ENCODE data around the gene SERTAD3.
"Not testable (repeated sequence)": the region's sequence is repeated elsewhere in the genome, so short reads cannot be mapped to it uniquely, and the experiment has no call there.

The SERTAD3 gene

DNA sequence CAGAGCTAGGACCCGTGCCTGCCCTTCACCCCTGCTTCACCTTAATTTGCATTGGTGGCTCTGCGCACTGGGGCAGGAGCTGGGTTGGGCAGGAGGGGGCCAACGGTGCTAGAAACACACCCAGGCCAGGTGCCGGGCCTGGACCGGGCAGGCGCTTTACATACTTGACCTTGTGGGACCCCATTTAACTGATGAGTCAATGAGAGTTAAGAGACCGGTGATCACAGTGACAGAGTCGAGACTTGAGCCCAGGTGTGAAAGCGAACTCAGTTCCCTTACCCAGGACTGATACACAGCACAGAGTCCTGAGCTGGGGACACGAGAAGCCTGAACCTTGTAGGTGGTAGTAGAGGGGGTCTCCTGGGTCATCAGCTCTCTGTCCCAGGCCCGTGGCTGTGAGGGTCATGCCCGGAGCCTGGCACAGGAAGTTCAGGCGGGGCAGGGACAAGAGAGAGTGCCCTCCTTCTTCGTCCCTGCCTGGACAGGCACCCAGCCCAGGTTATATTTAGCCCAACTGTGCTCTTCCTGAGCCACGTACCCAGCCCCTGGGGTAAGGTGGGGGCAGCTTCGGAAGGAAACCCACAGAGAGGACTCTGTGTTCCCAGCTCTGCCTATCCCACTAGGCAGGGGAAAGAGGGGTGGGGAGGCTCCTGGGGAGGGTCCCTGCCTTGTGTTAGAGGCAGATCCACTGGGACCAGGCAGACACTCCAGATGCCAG lies 32.9 kb downstream of the SERTAD3 start:
- no peak for DNase-seq (ENCODE audit: low spot score)

DNA sequence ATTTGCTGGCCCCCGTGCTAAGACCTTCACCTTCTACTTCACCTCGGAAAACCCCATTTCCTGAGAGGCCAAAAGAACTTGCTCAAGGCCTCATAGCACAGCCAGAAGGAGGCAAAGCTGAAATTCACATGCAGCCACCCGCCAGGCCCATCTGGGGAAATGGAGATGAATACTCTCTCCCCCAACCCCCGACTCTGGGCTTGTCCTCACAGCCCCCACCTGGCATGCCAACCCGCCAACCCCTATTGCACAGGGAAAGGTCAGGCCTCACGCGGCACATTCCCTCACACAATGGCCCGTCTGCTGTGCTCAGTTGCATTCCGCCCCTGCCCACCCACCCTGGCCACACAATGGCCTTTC lies 34.1 kb downstream of the SERTAD3 start:
- no peak for DNase-seq (ENCODE audit: low spot score)

DNA sequence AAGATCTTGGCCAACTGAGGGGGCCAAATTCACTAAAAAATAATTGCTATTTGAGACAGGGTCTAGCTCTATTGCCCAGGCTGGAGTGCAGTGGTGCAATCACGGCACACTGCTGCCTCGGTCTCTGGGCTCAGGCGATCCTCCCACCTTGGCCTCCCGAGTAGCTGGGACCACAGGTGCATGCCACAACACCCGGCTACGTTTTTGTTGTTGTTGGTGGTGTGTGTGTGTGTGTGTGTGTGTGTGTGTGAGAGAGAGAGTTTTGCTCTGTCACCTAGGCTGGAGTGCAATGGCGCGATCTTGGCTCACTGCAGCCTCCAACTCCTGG lies 35.6 kb downstream of the SERTAD3 start:
- not testable (repeated sequence) for DNase-seq (ENCODE audit: low spot score)

DNA sequence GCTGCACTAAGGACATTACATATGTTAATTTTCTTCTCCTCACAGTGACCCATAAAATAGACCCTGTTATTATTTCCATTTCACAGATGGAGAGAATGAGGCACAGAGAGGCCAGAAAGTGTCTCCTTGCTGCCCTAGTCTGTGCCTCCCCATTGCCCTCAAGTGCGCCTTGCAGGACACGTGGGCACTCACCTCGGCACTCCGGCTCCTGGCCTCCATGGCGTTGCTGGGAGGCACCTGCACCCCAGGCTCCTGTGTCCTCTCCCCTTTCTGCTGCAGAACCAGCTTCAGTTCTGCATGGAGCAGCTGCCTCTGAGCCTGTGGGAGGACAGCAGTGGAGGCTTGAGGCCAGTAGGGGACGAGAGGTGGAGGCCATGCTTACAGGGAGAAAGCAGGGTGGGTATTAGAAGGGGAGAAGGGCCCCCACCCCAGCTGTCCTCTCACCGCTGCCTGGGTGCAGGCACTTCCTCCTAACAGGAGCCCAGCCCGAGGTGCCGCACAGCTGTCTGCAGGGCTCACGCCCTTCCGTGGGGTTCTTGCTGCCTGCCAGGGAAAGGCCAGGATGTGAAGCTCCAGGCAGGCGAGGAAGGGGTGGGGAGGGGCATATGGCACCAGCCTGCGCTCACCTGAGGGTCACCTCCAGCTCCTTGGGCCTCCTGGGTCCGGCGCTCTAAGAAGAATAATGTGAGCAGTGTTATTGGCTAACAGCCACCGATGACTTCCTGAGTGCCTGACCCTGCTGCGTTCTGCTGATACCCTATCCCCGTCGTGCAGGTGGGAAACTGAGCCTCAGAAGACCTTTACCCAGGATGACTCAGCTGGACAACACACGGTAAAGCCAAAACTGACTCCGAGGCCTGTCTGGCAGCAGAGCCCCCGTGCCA lies 36.2 kb downstream of the SERTAD3 start:
- peak; percentile 65 for DNase-seq (ENCODE audit: low spot score)

DNA sequence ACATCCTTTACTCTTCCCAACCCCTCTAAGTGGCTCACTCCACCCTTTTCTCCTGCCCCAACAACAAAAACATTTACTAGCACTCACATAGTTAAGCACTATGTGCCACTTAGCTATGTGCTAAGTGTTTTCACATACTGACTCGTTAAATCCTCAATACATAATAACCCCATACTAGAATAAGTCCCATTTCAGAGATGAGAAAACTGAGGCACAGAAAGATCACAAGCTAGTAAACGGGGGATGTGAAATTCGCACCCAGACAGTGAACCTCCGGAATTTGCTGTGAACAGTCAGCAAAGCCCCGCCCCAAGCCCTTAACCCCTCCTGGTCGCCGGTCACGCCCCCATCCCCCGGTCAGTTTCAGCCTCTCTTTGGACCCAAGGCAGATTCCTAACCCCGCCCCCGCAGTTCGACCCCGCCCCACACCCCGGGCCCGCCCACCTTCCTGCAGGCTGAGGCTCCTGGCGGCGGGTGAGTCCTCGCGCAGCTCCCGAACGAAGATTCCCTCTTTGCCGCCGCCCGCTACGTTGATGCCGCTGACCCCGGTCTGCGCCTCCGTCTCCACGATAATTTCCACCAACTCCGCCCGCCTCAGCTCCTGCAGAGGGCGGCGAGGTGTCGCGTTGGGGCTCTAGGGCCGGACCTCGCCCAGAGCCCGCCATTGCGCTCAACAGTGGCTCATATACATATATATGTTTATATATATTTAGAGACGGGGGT lies 40.7 kb downstream of the SERTAD3 start:
- DNase-seq (ENCODE audit: low spot score): peak; percentile 44

DNA sequence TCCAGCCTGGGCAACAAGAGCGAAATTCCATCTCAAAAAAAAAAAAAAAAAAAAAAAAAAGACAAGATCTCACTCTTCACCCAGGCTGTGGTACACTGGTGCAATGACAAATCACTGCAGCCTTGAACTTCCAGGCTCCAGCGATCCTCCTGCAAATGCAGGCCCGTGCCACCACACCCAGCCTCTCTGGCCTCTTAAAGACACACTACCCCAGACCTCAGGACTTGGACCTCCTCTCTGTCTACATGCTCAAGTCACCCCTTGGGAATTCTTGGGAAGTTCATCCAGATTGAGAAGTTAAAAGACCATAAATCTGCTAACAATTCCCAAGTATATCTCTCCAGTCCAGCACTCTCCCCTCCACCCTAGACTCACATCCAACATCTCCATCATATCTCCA lies 43.6 kb downstream of the SERTAD3 start:
- DNase-seq (ENCODE audit: low spot score): no peak

DNA sequence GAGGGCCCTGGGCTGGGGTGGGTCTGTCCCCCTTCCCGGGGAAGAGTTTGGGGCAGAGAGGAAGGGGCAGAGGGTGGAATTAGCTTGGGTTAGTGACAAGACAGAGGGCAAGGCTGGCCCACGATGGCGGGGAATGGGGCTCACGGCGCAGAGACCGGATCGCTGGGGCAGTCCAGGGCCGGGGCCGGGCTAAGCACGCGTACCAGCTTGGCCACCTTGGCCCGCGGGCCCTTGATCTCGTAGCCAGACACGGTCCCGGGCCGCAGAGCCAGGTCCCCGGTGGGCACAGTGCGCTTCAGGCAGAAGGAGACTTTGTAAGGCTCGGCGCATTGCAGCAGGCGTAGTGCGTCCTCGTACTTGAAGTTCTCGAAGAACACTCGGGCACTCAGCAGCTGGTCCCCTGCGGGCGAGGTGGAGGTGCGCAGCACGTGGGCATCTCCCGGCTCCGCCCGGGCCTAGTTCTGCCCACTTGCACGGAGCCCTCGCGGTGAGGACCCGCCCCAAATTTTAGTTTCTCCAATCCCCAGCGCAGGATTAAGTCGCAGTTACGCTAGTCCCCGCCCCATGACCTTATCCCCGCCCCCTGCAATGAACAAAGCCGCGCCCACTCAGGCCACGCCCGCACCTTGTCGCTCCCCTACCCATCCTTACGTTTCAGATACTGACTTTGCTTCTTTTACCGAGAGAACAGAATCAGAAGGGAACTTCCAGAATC lies 45.6 kb downstream of the SERTAD3 start:
- peak; percentile 59 for DNase-seq (ENCODE audit: low spot score)

DNA sequence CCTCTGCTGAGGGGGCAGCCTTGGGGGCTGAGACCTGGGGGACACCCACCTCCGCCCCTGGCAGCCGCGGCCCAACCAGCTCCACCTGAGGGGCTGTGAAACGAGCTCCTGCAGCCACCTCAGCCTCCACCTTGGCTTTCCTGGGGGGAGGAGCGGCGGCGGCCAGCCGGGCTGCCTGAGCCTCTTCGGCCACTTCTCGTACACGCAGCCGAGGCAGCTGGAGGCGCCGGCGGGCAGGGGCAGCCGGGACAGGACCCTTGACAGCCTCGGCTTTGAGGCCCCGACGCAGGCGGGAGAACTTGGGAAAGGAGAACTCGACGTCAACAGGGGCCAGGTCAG lies 46.6 kb downstream of the SERTAD3 start:
- DNase-seq (ENCODE audit: low spot score): no peak

DNA sequence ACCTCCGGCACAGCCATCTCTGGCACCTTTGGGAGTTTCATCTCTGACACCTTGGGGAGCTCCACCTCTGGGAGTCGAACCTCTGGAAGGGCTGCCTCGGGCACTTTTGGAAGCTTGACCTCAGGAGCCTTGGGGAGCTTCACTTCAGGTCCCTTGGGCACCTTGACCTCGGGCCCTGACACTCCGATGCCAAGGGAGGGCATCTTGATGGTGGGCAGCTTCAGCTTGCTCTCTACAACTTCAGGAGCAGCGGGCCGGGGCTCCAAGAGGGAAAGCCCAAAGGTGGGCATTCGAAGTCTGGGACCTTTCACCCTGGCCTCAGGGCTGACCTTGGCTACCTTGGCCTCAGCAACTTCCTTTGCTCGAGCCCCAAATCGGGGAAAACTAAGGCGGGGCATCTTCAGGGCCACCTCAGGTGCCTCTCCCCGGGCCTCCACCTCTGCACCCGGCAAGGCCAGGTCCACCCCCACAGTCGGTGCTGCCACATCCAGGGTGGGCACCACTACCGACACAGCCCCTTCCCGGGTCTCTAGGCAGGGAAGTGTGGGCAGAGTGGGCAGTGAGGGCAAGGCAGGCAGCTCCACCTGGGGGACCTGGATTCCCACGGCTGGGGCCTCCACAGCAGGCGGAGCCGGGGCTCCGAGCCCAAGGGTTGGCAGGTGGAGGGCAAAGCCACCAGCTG lies 47.1 kb downstream of the SERTAD3 start:
- no peak for DNase-seq (ENCODE audit: low spot score)

DNA sequence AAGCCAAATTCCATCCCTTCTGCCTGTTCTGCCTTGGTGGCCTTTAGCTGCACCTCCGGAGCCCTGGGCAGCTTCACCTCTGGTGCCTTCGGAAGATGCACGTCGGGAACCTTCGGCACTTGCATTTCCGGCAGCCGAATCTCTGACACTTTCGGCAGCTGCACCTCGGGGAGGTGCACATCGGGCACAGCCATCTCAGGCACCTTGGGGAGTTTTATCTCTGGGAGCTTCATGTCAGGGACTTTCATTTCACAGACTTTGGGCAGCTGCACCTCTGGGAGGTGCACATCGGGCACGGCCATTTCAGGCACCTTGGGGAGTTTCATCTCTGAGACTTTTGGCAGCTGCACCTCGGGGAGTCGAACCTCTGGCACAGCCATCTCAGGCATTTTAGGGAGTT lies 48.2 kb downstream of the SERTAD3 start:
- DNase-seq (ENCODE audit: low spot score): no peak

DNA sequence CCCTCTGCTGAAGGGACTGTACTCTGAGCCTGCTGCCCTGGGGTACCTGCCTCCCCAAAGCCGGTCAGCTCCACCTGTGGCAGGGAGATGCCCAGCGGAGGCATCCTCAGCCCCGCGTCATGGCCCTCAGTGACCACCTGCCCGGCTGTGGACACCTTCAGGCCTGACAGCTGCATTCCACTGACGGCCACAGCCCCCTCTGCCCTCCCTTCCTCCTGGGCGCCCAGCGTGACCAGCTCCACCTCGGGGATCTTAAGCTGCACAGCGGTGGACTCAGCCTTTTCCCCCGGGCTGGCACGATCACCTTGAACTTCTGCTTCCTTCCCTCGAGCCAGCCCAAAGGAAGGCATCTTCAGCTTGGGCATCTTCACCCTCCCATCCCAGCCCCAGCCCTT lies 49.3 kb downstream of the SERTAD3 start:
- DNase-seq (ENCODE audit: low spot score): no peak

DNA sequence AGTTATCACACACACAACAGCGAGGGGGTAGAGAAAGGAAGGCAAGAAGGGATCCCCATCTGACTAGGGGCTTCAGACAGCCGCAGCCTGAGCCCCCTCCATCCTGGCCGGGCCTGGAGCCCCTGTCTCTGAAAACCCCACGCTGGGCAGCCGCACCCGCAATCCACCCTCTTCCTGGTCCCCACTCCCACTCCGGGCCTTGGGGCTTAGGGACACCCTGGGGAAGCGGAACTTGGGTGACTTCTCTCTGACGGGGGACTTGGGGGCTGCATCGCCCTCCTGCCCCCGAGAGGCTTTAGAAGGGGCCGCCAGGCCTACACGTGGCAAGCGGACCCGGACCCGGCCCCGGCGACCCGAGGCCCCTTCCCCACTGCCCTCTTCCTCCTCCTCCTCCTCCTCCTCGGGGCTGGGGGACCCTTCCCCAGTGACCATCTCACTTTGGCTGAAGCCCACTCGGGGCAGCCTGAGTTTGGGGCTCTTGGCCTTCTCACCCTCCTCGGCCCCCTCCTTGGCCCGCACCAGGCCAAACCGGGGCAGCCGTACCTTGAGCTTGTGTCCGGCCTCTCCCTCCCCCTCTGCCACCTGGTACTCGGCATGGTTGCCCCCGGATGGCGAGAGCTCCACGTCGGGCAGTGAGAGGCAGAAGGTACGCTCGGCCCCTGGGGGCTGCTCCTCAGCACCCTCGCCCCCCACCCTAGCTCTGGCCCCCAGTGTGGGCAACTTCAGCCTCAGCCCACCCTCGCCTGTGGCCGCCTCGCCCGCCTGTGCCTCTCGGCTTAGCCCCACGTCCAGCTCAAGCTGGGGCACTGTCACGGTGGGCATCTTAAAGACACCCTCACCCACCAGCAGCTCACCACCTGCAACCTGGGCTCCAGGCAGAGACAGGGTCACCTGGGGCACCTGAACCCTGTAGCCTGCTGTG lies 50.0 kb downstream of the SERTAD3 start:
- no peak for DNase-seq (ENCODE audit: low spot score)

DNA sequence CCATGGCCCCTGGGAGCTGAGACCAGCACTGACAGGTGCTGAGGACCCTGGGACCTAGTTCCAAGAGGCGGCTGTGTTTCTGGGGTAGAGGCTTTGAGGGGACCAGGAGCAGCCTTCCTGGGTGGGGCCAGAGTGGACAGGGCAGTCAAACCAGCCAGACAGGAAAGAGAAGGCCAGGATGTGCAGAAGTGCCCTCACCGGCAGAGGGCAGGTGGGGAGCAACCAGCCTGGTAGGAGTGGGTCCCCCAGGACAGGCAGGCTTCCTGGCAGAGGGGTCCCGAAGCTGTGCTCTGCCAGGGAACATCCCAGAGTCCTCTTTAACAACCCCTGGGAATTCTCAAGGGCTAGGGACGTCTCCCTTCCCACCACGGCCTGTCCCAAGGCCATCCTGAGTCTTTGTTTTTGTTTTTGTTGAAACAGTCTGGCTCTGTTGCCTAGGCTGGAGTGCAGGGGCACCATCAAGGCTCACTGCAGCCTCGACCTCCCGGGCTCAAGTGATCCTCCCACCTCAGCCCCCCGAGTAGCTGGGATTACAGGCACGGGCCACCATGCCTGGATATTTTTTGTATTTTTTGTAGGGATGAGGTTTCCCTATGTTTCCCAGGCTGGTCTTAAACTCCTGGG lies 51.1 kb downstream of the SERTAD3 start:
- DNase-seq (ENCODE audit: low spot score): no peak

DNA sequence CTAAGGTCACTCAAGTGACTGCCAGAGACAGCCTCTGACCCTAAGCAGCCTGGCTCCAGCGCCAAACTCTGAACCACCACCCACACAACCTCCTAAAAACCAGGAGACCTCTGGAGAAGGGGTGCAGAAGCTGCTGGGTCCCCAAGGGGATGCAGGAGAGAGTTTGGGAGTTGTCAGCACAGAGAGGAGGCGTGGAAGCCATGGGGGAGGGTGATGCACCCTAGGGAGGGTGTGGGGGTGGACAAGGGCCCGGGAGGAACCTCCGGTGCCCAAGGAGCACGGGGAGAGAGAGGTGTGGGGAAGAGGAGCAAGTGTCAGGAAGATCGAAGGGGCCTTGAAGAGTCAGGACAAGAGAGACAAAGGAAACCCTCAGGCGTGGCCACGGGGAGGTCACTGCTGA lies 52.0 kb downstream of the SERTAD3 start:
- DNase-seq (ENCODE audit: low spot score): no peak
